ENCODE measurements around the gene FAM236A.
"Not testable (repeated sequence)": the region's sequence is repeated elsewhere in the genome, so short reads cannot be mapped to it uniquely, and the experiment has no call there.

FAM236A gene

DNA sequence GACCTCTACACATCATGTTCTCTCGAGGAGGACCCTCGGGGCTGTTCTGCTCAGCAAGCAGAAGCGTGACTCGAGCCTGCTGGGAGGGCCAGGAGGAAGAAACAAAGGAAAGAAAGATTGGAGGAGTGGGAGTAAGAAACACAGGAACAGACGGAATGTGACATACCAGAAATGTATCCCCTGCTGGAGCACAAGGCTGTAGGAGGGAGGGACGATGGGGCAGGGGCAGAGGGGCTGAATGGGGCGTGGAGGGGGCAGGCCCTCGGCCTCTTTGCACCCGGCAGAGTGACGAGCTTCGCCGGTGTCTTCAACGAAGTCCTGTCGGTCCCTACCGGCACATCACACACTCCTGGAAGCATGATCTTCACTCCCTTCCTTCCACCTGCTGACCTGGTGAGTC lies at the start of gene FAM236A:
Gene FAM236A (plus strand): TSS at position 301 of the 400 bp plus-strand sequence. CDS start 57 bp downstream, at position 358.
- not testable (repeated sequence) for H3K36me3 ChIP-seq (ENCODE audit: insufficient read depth, low read length); H3K4me3 ChIP-seq (ENCODE audit: low read length); H2AFZ ChIP-seq (ENCODE audit: low read depth, low read length); H3K27me3 ChIP-seq (ENCODE audit: insufficient read depth, low read length); H3K9me3 ChIP-seq (ENCODE audit: low read length); H3K4me1 ChIP-seq (ENCODE audit: insufficient read depth, low read length)

DNA sequence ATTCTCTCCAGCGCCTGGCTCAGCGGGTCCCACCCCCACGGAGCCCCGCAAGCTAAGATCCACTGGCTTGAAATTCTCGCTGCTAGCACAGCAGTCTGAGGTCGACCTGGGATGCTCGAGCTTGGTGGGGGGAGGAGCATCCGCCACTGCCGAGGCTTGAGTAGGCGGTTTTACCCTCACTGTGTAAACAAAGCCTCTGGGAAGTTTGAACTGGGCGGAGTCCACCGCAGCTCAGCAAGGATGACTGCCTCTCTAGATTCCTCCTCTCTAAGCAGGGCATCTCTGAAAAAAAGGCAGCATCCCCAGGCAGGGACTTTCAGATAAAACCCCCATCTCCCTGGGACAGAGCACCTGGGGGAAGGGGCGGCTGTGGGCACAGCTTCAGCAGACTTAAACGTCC lies 48.3 kb upstream of the FAM236A start:
- not testable (repeated sequence) for H3K27me3 ChIP-seq (ENCODE audit: insufficient read depth, low read length); H3K4me3 ChIP-seq (ENCODE audit: low read length); H2AFZ ChIP-seq (ENCODE audit: low read depth, low read length); H3K4me1 ChIP-seq (ENCODE audit: insufficient read depth, low read length); H3K36me3 ChIP-seq (ENCODE audit: insufficient read depth, low read length); H3K9me3 ChIP-seq (ENCODE audit: low read length)

GRCh38 chrX:72912315-72912714 lies 25.7 kb upstream of the FAM236A start, which contains the start of gene FAM236C:
Gene FAM236C, plus strand, starts transcription at chrX:72912615. Its CDS starts 100 bp downstream, at chrX:72912715.
- H3K27me3 ChIP-seq (ENCODE audit: insufficient read depth, low read length); H3K4me3 ChIP-seq (ENCODE audit: low read length); H3K4me1 ChIP-seq (ENCODE audit: insufficient read depth, low read length); H2AFZ ChIP-seq (ENCODE audit: low read depth, low read length); H3K36me3 ChIP-seq (ENCODE audit: insufficient read depth, low read length); H3K9me3 ChIP-seq (ENCODE audit: low read length): not testable (repeated sequence)

GRCh38 chrX:72916096-72916495 lies 21.9 kb upstream of the FAM236A start:
- not testable (repeated sequence) for H3K9me3 ChIP-seq (ENCODE audit: low read length); H2AFZ ChIP-seq (ENCODE audit: low read depth, low read length); H3K36me3 ChIP-seq (ENCODE audit: insufficient read depth, low read length); H3K27me3 ChIP-seq (ENCODE audit: insufficient read depth, low read length); H3K4me3 ChIP-seq (ENCODE audit: low read length); H3K4me1 ChIP-seq (ENCODE audit: insufficient read depth, low read length)

DNA sequence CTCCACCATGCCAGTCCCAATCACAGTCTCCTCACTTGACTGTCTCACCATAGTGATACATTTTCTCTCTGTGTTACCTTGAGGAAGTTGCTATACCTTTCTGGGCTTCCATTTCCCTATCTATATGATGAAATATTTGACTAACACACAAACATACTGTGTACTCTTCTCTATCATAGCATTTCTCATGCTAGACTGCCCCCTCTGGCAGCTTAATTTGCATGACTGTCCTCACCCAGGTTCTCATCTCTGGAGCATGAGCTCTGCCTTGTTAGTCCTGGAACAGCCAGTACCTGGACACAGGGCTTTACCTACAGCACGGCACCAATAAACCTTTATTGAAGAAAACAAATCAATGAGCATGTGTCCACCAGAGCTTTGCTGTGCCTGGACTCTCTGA lies 5.7 kb upstream of the FAM236A start:
- H3K4me3 ChIP-seq (ENCODE audit: low read length) = not testable (repeated sequence)

GRCh38 chrX:72936455-72936854 lies 1.6 kb upstream of the FAM236A start:
- not testable (repeated sequence) for H3K4me1 ChIP-seq (ENCODE audit: insufficient read depth, low read length); H3K9me3 ChIP-seq (ENCODE audit: low read length); H2AFZ ChIP-seq (ENCODE audit: low read depth, low read length); H3K4me3 ChIP-seq (ENCODE audit: low read length); H3K27me3 ChIP-seq (ENCODE audit: insufficient read depth, low read length); H3K36me3 ChIP-seq (ENCODE audit: insufficient read depth, low read length)

More for the DNA sequence above, 5.7 kb upstream of the FAM236A start:
- not testable (repeated sequence) for H3K27me3 ChIP-seq (ENCODE audit: insufficient read depth, low read length); H3K9me3 ChIP-seq (ENCODE audit: low read length); H3K36me3 ChIP-seq (ENCODE audit: insufficient read depth, low read length); H3K4me1 ChIP-seq (ENCODE audit: insufficient read depth, low read length); H2AFZ ChIP-seq (ENCODE audit: low read depth, low read length)

- not testable (repeated sequence) for H2AFZ ChIP-seq (ENCODE audit: low read depth, low read length); H3K4me1 ChIP-seq (ENCODE audit: insufficient read depth, low read length)
These were observed 1.0 kb upstream of the FAM236A start for GRCh38 chrX:72936882-72937455.

DNA sequence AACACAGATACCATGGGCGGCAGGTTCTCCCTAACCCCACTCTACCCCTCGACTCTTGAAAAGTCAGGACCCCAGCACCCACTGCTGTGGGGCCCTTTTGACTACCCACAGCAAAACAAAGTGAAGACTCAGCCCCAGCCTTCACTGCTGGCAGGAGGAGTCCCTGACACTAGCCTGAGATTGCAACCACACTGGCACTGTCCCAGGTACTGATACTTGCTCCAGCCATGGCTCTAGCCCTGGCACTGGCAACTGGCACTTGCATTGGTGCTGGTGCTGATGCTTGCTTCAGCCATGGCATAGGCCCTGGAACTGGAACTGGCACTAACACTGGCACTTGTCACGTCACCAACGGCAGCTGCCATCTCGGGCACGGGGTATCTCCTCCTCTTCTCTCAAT lies 4.3 kb downstream of the FAM236A start:
- not testable (repeated sequence) for H3K36me3 ChIP-seq (ENCODE audit: insufficient read depth, low read length); H3K4me3 ChIP-seq (ENCODE audit: low read length); H3K27me3 ChIP-seq (ENCODE audit: insufficient read depth, low read length); H2AFZ ChIP-seq (ENCODE audit: low read depth, low read length); H3K9me3 ChIP-seq (ENCODE audit: low read length); H3K4me1 ChIP-seq (ENCODE audit: insufficient read depth, low read length)

More at GRCh38 chrX:72936882-72937455, 1.0 kb upstream of the FAM236A start:
- H3K36me3 ChIP-seq (ENCODE audit: insufficient read depth, low read length); H3K27me3 ChIP-seq (ENCODE audit: insufficient read depth, low read length); H3K9me3 ChIP-seq (ENCODE audit: low read length); H3K4me3 ChIP-seq (ENCODE audit: low read length): not testable (repeated sequence)

- not testable (repeated sequence) for H3K4me1 ChIP-seq (ENCODE audit: insufficient read depth, low read length); H2AFZ ChIP-seq (ENCODE audit: low read depth, low read length); H3K36me3 ChIP-seq (ENCODE audit: insufficient read depth, low read length); H3K27me3 ChIP-seq (ENCODE audit: insufficient read depth, low read length); H3K4me3 ChIP-seq (ENCODE audit: low read length); H3K9me3 ChIP-seq (ENCODE audit: low read length)
These were observed 5.2 kb downstream of the FAM236A start for GRCh38 chrX:72943035-72943818.

- H2AFZ ChIP-seq (ENCODE audit: low read depth, low read length) = not testable (repeated sequence)
These were observed 5.8 kb downstream of the FAM236A start, which contains the start of gene DMRTC1 for GRCh38 chrX:72943819-72944169. Gene DMRTC1, minus strand, starts transcription at chrX:72943837. Its CDS starts 68,143 bp downstream, at chrX:72875694.

GRCh38 chrX:72959971-72960370 lies 22.0 kb downstream of the FAM236A start:
- not testable (repeated sequence) for H3K36me3 ChIP-seq (ENCODE audit: insufficient read depth, low read length); H3K9me3 ChIP-seq (ENCODE audit: low read length); H2AFZ ChIP-seq (ENCODE audit: low read depth, low read length); H3K4me1 ChIP-seq (ENCODE audit: insufficient read depth, low read length); H3K27me3 ChIP-seq (ENCODE audit: insufficient read depth, low read length); H3K4me3 ChIP-seq (ENCODE audit: low read length)

More at GRCh38 chrX:72943819-72944169, 5.8 kb downstream of the FAM236A start, which contains the start of gene DMRTC1:
- H3K27me3 ChIP-seq (ENCODE audit: insufficient read depth, low read length); H3K36me3 ChIP-seq (ENCODE audit: insufficient read depth, low read length); H3K4me3 ChIP-seq (ENCODE audit: low read length); H3K4me1 ChIP-seq (ENCODE audit: insufficient read depth, low read length); H3K9me3 ChIP-seq (ENCODE audit: low read length): not testable (repeated sequence)

GRCh38 chrX:72971859-72972258 lies 33.9 kb downstream of the FAM236A start:
- not testable (repeated sequence) for H3K36me3 ChIP-seq (ENCODE audit: insufficient read depth, low read length); H2AFZ ChIP-seq (ENCODE audit: low read depth, low read length); H3K4me1 ChIP-seq (ENCODE audit: insufficient read depth, low read length); H3K27me3 ChIP-seq (ENCODE audit: insufficient read depth, low read length); H3K9me3 ChIP-seq (ENCODE audit: low read length); H3K4me3 ChIP-seq (ENCODE audit: low read length)

- H3K36me3 ChIP-seq (ENCODE audit: insufficient read depth, low read length); H2AFZ ChIP-seq (ENCODE audit: low read depth, low read length); H3K4me3 ChIP-seq (ENCODE audit: low read length); H3K4me1 ChIP-seq (ENCODE audit: insufficient read depth, low read length); H3K9me3 ChIP-seq (ENCODE audit: low read length); H3K27me3 ChIP-seq (ENCODE audit: insufficient read depth, low read length): not testable (repeated sequence)
These were observed 36.9 kb downstream of the FAM236A start for GRCh38 chrX:72974885-72975284.
